Amniotic epithelial cell (primary cell): Measurements from ENCODE around the gene FGF19.
A peak's percentile ranks its signal among the peaks of the same experiment; 100 is the strongest.

Source experiments
- DNase-seq: peaks from one replicate; pipeline ENCODE4 v3.0.0-alpha.2; 2010; ENCODE audit warnings: low read depth

The FGF19 gene

DNA sequence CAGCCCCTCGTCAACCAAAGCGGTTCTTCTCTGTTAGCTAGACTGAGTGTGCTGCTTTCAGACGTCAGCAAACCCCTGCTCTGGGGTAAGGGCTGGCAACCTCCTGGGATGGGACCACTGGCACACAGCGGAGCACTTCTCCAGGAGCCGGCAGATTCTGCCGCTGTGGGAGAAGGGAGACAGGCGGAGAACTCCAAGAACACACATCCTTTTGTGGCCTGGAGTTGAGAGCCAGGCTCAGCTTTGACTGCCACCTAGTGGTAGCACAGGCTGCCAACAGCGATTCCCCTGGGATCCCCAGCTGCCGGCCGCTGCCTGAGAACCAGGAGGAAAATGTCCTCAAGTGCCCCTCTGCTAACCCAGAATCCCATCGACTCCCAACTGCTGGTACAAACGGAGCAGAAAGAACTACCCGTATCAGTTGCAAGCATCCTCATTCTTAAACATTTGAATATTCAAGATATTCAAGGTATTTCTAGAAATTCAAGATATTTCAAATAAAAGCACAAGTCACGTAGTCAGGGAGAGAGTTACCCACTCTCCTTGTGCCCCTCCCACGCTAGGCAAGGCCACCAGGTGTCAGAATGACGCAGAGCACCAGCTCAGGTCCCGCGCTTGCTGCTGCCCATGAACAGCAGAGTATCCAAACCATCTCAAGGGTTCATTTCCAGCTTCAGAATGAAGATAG, 33.5 kb downstream of the FGF19 start:
- peak; percentile 74 for DNase-seq

DNA sequence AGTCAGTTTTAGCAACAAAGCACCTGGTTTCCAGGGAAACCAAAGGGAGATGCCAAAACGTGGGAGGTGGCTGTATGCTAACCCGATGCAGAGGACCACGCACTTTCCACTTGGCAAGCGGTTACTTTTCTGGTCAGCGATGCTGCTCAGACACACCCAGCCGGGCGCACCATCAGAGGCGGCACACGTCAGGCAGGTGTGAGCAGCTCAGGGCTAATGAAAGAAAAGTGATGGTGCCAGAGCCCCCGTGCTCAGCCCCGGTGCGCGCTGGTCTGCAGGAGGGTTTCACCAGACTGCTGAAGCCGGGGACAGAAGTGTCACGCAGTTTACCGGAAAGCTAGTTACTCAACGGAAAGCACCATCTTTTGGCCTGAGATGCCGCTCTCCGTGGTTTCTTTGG, 34.3 kb downstream of the FGF19 start:
- no peak for DNase-seq

DNA sequence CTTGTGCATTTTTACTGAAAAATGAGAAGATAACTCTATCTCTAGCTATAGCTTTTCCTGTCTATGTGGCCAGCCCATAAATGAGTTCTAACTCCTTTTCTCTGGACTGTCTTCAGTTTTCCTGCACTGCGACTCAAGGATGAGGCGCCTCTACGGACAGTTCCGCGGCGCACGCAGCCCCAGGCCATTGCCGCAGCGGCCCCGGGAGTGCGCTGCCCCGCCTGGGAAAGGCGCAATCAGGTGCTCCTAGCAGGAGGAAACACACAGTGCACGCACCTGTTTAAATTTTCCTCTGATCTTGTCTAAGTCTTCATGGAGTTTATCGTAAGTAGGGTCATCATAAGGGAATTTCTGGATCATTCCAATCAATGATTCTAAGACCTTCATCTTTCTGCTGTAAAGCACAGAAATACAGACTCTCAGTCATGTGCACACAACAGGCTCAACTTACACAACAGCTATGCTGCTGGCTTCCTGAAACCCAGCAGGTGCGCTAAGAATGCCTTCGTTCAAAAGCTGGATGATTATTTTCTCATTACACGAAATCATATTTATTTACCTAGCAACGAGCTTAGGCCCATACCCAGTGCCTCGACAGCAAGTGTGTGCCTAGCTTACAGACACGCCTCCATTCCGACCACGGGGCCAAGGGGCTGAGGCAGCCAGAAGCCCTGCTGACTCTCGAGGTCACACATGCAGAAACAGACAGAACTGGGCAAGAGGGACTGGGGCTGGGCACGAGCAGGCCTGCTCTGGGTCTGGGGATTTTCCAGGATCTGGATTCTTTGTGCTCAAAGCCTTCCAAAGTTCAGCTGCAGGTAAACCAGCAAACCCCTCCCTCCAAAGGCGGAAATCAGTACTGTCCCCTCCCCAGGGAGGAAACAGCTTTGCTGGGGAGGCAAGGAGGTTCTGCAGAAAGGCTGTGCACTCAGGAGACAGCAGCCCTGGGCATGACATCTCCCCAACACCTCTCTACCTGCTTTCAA, 35.9 kb downstream of the FGF19 start:
- no peak for DNase-seq

DNA sequence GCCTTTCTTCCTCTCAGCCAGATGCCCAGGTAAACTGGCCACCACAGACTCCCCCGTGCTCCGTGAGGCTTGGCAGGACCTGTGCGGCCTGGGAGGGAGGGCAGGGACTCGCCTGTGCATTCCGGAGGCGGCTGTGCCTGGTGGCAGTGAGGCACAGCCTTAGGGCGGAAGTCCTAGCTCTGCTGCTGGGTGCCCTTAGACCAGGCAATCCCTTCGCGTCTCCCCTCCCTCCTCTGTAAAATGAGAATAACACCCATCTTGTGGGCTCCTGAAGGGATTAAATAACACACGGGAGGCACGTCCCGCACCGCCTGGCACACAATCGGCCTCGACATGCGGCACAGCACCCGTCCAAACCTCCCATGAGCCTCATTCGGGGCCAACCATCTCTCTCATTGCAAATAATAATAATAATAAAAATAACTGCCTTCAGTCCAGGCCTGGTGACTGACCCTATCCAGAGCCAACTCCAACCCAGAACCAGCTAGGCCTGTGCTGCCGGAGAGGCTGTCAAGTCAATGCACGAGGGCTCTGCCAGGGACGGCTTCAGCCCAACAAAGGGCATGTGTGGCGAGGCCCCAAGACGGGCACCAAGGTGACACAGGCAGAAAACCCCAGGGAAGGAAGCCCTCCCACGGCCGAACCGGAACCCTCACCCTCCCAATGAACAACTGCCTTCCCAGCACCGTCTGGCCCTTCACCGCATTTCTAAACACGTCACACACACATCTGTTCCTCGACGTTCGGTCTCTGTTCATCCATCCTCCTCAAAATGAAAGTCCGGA, 36.9 kb downstream of the FGF19 start:
- no peak for DNase-seq

DNA sequence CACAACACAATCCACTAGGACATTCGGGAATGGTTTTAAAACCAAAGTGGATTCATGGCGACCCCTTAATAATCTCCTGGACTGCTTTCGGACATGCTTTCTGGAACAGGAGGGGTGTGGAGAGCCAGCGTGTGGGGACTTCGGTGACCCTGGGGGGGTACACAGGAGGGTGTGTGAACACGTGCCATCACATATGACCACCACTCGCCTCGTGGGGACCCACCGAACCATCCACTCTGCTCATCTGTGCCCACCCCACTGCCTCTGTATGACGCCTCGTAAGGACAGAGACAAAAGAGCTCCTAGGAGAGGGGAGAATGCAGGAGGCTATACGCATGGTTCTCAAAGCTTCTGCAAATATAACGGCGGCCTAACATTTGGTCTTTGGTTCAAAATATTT, 37.6 kb downstream of the FGF19 start:
- no peak for DNase-seq

GRCh38 chr11:69665669-69666068, 38.2 kb downstream of the FGF19 start:
- DNase-seq, result no peak

GRCh38 chr11:69664901-69665300, 38.9 kb downstream of the FGF19 start:
- DNase-seq, result no peak

- DNase-seq, result no peak
Measured at GRCh38 chr11:69664103-69664775, 39.6 kb downstream of the FGF19 start.

DNA sequence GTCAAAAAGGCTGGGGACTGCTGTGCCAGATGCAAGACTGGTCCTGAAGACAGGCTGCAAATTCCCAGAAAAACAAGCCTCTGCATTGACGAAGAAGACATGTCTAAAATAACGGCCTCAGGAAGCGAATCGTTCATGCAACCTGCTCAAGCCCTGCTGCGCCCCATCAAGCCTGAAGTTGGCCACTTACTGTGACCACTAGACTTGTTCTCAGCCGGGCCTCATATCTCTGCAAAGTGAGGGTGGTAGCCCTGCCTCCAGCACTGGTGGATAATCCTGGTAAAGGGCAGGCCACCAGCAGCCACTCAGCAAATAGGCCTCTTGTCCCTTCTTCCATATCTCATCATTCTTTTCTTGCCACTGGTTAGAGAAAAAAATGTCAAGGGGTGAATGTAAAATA, 40.5 kb downstream of the FGF19 start:
- no peak for DNase-seq

GRCh38 chr11:69662806-69663205, 41.0 kb downstream of the FGF19 start:
- DNase-seq, result no peak

DNA sequence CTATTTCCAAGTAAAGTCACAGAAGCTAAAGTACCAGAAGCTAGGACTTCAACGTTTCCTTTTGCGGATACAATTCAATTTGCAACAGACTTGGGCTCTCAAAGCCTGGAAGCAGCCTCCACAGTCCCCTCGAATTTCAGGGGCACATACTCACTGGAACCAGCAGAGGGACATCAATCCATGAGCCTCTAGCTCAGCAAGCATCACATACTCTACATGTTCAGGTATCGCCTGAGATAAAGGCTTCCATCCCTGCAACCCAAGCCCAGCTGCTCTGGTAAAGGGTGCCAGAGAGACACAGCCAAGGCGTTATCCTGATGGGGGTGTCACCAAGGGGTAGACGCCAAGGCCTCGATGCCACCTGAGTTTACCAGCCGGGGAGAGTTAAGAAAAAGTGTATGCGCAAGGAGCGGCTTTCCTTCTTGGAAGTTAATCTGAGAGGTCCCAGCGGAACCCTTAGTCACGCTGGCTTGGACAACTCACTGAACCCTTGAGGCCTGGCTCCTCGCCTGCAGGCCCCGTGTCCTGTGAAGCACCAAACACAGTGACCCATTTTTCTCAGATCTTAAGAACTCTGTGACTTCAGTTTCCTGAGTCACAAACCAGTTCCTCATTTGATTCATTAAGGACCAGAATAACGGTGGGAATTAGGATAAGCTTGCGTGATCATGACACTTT, 41.7 kb downstream of the FGF19 start:
- DNase-seq, result no peak

DNA sequence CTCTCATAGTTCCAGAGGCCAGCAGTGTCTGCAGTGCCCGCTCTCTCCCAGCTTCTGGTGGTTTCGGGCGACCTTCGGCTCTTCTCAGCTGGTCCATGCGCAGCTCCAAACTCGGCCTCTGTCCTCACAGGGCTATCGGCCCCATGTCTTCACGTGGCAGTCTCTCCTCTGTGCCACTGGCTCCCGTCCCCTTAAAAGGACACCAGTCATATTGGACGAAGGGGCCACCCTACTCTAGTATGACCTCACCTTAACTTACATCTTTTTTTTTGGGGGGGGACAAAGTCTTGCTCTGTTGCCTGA, 42.5 kb downstream of the FGF19 start:
- DNase-seq, result no peak

DNA sequence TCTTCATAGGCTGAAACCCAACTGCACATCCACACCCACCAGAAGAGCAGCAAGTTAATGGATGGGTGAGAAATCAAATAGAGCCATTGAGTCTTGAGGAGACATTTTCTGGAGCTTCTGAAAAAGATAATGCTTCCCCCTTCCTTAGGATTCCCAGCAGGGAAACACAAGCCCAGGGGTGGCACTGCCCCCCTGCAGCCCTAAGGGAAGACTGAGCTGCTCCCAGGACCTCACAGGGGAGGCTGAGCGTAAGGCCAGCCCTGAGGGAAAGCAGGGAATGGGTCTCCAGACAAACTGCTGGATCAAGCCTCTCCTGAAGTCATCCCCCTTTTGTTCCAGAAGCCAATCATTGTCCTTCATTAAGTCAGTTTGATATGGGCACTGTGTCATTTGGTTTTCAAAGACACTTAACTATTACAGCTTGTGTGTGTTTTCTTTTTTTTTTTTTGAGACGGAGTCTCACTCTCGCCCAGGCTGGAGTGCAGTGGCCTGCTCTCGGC, 43.8 kb downstream of the FGF19 start:
- DNase-seq, result no peak

GRCh38 chr11:69659591-69659990, 44.2 kb downstream of the FGF19 start:
- DNase-seq, result no peak

DNA sequence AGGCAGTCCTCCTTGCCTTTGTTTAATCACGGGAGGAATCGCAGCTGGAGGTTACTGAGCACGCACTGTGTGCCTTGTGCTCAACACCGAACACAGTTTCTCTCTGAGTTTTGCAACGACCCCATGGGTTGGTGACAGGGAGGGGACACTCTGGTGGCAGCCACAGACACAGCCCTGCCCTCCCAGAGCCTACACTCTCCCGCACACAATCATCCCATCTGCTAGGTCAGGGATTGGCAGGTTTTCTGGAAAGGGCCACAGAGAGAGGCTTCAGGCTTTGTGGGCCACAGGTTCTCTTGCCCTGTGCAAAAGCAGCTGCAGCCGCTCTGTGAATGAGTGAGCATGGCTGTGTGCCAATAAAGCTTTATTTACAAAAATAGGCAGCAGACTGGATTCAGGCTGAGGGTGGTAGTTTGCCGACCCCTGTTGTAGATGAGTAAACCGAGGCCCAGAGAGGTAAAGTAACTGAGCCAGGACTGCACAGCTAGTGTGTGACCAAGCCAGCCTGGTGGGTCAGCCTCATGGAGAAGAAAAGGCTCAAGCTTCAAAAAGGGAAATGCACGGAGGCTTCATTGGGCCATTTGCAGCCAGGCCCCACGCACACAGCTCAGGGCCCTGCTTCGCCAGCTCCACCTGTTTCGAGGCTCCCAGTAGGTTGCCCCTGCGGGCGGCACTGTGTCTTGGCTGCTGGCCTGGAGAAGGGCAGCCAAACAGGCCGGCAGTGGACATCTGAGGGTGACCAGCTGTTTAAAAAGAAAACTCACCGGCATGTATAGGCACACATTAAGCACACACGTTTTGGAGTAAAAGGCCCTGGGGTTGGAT, 45.0 kb downstream of the FGF19 start:
- no peak for DNase-seq

GRCh38 chr11:69657911-69658625, 45.8 kb downstream of the FGF19 start:
- peak; percentile 66 for DNase-seq

DNA sequence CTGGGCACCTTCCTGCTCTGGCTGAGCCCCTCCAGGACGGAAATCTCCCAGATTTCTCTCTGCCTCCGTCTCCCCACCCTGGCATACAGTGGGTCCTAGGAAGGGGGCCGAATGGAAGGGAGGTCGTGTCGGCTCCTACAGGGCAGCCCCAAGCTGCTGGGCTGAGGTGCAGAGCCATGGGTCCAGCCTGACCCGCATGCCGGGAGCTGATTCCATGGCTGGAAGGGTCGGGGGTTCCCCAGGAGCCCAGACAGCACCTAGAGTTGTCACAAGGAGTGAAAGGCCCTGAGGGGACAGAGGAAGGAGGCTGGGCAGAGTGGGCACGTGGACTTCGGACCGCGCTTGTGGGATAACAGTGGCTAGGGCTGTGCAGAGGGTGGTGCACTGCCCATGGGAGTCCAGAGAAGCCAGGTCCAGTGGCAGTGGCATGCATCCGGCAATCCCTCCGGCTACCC, 46.3 kb downstream of the FGF19 start:
- no peak for DNase-seq

DNA sequence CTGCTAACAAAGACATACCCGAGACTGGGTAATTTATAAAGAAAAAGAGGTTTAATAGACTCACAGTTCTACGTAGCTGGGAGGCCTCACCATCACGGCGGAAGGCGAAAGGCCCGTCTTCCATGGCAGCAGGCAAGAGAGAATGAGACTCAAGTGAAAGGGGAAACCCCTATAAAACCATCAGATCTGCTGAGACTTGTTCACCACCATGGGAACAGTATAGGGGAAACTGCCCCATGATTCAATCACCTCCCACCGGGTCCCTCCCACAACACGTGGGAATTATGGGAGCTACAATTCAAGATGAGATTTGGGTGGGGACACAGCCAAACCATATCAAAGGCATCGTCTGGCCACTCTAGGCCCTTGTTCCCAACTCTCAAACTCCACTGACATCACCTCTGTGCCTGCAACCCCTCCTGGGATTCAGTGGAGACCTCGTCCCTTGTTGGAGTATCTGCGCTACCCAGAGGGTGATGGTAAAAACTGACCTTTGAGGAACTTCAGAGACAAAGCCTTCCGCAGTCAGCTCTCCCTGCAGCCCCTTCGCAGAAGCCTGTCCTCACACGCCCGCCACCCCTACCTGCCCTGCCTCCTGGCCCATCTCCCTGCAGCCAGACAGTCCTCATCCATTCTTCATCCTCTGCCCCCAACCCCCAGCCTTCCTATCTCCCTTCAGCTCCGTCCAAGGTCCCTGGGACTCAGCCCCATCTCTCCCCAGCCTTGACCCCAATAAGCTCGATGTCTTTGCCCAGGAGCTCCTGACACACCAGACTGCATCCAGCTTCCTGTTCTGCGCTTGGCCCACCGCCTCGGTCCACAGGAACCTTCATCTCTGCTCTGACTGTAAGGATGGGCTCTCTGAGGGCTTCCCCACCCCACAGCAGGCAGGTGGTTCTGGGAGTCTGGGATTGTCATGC, 47.0 kb downstream of the FGF19 start:
- no peak for DNase-seq
